ENCODE data around the gene PAX8. TPM values are rescaled to one million over a fixed set of nuclear protein-coding genes. Genes with fewer than 3 reads are reported as not detected.

PAX8 gene
- total and polyA plus RNA-seq, 2 experiments from 2014 or later: 0.21 to 0.32 TPM

GRCh38 chr2:113208396-113208795 lies 70.3 kb downstream of the PAX8 start (continued):
- TF ChIP-seq ZNF114 (CRISPR knock-in tag; IDR thresholded peaks at IDR 0.05): no peak

DNA sequence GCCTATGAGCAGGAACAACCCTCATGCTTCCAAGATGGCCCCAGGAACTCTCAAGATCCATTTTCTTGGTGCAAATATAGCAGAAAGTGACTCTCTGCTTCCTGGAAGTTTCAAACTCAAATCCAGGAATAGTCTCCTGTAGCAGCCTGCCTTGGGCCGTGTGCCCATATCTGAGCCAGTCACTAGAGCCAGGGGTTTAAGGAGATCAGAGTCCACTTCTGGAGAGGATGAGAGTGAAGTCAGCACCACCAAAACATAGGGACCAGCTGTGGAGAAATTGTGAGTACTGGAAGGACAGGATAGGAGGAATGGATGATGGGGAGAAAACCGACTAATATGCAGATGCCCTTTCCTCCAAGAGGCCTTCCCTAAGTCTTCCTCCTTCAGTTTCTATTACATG lies 71.7 kb downstream of the PAX8 start:
- Histone ChIP-seq H3K9me2 (ENCODE audit: insufficient read depth) (no peaks in the 10 kb centered on the region), H3K4me2 (no peak overlapping the region), H3K27ac (ENCODE audit: low read depth) (no peak overlapping the region), H3K27me3 (ENCODE audit: insufficient read depth) (no peaks in the 10 kb centered on the region), H3K36me3 (ENCODE audit: insufficient read depth) (no peaks in the 10 kb centered on the region), H3F3A (replicated peaks; ENCODE audit: low read depth) (no peaks in the 10 kb centered on the region), H3K4me1 (ENCODE audit: insufficient read depth) (peaks cover 11% of the 10 kb centered on the region; the same call in 1 of the 2 replicates), H3K4me3 (no peak overlapping the region), H3K79me2 (replicated peaks; ENCODE audit: insufficient read depth) (no peaks in the 10 kb centered on the region), H4K20me1 (replicated peaks; ENCODE audit: insufficient read depth) (no peaks in the 10 kb centered on the region), H2AFZ (no peak overlapping the region)
- H3K9me3 Mint-ChIP-seq: no peaks in the 10 kb centered on the region; the same call in 2 of the 3 replicates
- ATAC-seq: no peak
- H3K4me3 Mint-ChIP-seq: no peak overlapping the region
- no peak overlapping the region for H3K27ac Mint-ChIP-seq
- TF ChIP-seq ZNF331 (CRISPR knock-in tag; IDR thresholded peaks at IDR 0.05; ENCODE audit: low read depth) (no peak), REST (IDR thresholded peaks at IDR 0.05; ENCODE audit: unreplicated experiment) (no peak), CREB1 (CRISPR knock-in tag; IDR thresholded peaks at IDR 0.05; ENCODE audit: low read depth) (no peak), EZH2 (IDR thresholded peaks at IDR 0.05; ENCODE audit: low read depth, unreplicated experiment) (no peak), POLR2AphosphoS5 (IDR thresholded peaks at IDR 0.05; ENCODE audit: low read depth) (no peak), ZNF462 (CRISPR knock-in tag; IDR thresholded peaks at IDR 0.05) (no peak), STAT1 (IDR thresholded peaks at IDR 0.05; ENCODE audit: unreplicated experiment) (no peak), NANOG (IDR thresholded peaks at IDR 0.05; ENCODE audit: borderline replicate concordance) (no peak), EZH2phosphoT487 (IDR thresholded peaks at IDR 0.05; ENCODE audit: unreplicated experiment) (no peak), ZNF114 (CRISPR knock-in tag; IDR thresholded peaks at IDR 0.05) (no peak), JUNB (IDR thresholded peaks at IDR 0.05; ENCODE audit: unreplicated experiment) (no peak)
- TF ChIP-seq, protein P1, sequence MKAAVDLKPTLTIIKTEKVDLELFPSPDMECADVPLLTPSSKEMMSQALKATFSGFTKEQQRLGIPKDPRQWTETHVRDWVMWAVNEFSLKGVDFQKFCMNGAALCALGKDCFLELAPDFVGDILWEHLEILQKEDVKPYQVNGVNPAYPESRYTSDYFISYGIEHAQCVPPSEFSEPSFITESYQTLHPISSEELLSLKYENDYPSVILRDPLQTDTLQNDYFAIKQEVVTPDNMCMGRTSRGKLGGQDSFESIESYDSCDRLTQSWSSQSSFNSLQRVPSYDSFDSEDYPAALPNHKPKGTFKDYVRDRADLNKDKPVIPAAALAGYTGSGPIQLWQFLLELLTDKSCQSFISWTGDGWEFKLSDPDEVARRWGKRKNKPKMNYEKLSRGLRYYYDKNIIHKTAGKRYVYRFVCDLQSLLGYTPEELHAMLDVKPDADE (IDR thresholded peaks at IDR 0.05): no peak
- TF ChIP-seq, protein P2, sequence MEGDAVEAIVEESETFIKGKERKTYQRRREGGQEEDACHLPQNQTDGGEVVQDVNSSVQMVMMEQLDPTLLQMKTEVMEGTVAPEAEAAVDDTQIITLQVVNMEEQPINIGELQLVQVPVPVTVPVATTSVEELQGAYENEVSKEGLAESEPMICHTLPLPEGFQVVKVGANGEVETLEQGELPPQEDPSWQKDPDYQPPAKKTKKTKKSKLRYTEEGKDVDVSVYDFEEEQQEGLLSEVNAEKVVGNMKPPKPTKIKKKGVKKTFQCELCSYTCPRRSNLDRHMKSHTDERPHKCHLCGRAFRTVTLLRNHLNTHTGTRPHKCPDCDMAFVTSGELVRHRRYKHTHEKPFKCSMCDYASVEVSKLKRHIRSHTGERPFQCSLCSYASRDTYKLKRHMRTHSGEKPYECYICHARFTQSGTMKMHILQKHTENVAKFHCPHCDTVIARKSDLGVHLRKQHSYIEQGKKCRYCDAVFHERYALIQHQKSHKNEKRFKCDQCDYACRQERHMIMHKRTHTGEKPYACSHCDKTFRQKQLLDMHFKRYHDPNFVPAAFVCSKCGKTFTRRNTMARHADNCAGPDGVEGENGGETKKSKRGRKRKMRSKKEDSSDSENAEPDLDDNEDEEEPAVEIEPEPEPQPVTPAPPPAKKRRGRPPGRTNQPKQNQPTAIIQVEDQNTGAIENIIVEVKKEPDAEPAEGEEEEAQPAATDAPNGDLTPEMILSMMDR (conservative IDR thresholded peaks at IDR 0.05; ENCODE audit: low read depth in 2 of 2): no peak
- no peaks in the 10 kb centered on the region for H3K36me3 Mint-ChIP-seq (ENCODE audit: low read depth)
- H3K4me1 Mint-ChIP-seq: peaks cover 9% of the 10 kb centered on the region
- peaks cover 4% of the 10 kb centered on the region for H3K27me3 Mint-ChIP-seq (ENCODE audit: insufficient read depth, low read depth, poor library complexity)
- DNase-seq (ENCODE audit: low spot score): no peak

Data from GM23338 (cell line).